Mucosa of gallbladder (tissue), 1 donor: ENCODE measurements around the gene ZBTB16. TPM values are rescaled to one million over a fixed set of nuclear protein-coding genes. Genes with fewer than 3 reads are reported as not detected.

Experiments used
- DNase-seq: peaks from one replicate; pipeline ENCODE4 v3.0.0-alpha.2; 2020; ENCODE audit warnings: low spot score
- total RNA-seq: library from RNA; stranded (reverse); gene quantifications from one replicate; pipeline ENCODE4 v1.2.1, GENCODE V29; 2021
- donor health status: DM: no; HTN: no; CAD: no.

Gene ZBTB16
- total RNA-seq, 1 donor from 2014 or later, result 85.4 TPM

DNA sequence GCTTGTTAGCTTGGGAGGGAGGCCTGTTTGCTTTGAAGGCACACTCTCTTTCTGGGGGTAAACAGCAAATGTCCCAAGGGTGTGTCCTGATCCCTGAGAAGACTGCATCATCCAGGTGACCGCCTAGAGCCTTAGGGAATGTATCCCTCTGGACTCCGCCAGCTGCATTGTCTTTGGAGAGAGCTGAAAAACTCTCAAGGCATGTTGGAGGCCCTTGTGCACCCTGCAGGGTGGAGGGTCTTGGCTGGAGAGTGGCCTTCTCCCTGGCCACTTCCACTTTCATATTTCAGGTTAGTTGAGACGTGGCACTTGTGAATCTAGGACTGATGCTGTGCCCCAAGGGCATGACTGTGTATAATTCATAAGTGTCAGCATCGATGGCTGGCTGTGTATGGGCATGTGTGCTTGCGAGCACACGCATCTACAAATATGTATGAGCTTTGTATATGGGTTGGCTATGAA is 70.6 kb downstream of the ZBTB16 start:
- no peak for DNase-seq

DNA sequence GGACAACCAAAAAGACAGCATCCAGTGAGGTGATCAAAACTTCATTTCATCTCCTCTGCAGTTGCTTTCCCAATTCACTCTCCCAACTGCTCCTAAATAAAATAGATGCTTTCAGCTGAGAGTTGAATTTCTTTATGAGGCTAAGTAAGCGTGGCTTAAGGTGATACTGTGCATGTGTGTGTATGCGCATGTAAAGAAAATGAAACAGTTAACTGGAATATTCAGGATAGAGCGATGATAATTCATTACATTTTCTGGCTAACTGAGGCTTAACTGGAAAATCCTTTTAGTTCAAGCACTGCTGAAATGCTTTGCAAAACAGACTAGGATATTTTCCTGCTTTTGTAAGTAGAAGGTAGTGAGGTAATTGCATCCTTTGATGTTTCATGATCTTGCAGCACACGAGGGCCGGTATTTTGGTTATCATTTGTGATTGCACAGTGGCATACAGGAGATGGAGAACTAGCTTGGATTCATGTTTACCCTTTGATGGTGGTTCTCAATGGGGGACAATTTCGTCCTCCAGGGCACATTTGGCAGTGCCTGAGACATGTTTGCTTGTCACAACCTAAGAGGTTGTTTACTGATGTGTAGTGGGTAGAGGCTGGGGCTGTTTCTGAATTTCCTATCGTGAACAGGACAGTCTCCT is 71.2 kb downstream of the ZBTB16 start:
- no peak for DNase-seq

DNA sequence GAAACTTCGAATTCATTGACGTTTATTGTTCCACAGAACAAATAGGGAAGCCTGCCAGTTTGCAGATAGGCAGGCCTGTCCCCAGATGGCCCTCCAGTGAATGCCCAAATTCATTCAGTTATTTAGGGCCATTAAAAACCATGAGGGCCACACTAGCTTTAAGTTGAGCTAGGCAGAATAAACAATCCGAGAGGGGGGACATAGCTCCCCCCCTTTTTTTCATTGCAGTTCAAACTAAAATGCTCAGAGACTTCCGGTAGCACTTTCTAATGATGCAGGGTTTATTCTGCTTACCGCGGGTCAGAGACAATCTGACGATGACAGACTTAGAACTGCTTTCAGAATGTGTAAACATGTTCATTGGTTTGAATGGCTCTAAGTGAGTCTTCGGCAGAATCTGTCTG is 72.0 kb downstream of the ZBTB16 start:
- DNase-seq, result no peak

DNA sequence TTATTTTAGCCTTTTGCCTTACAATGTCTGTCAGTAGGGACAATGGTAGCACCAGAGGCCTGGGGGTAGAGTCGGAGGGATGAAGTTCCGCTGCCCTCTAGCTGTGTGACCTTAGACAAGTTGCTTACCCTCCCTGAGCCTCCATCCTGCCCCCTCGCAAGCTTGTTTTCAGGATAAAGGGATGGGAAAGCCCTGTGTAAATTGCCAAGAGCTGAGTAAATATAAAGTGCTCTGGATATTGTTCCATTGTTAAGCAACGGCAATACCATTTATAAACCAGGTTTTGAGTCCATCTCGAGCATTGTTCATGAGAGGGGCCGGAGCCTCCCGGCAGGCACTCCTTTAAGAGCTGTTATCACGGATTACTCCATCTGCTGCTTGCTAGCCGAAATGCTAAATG is 72.9 kb downstream of the ZBTB16 start:
- no peak for DNase-seq

DNA sequence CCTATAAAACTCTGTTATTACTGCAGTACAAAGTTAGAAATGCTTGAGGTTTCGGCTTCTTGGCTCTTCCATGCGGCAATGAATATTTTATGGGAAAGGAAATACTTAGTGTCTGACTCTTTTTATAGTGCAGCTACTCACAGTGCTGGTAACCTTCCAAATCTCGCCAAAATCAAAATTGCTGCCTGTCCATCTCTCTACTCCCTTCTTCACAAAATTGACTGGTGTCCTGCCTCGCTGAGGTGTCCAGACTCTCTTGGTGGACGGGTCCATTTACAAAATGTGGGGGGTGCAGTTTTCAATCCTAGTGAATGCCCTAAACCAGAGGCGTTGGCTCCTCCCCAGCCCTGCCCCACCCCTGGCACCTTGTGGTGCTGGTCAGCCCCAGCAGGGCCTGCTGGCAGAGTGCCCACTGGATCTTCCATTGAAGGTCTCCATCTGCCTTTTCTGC is 73.5 kb downstream of the ZBTB16 start:
- no peak for DNase-seq

- DNase-seq, result no peak
Measured at GRCh38 chr11:114133548-114134329, 74.2 kb downstream of the ZBTB16 start.

DNA sequence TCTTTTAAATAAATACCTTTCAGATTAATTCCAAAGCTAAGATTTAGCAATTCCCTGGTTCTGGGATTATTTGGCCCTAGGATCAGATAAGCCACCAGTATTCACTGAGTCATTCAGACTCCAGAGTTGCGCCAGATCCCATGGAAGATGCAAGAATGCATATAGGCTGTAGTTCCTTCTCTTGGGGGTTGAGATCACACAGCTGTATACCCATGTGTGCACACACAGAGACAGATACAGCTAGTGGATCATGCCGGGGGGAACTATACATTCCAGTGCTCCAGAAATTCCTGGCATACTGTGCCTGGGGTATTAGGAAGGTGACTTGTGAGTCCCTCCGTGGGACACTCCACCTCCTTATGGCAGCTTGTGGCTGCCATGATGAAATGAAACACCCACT is 75.4 kb downstream of the ZBTB16 start:
- DNase-seq, result no peak

GRCh38 chr11:114135737-114136151 is 76.2 kb downstream of the ZBTB16 start:
- DNase-seq, result no peak

DNA sequence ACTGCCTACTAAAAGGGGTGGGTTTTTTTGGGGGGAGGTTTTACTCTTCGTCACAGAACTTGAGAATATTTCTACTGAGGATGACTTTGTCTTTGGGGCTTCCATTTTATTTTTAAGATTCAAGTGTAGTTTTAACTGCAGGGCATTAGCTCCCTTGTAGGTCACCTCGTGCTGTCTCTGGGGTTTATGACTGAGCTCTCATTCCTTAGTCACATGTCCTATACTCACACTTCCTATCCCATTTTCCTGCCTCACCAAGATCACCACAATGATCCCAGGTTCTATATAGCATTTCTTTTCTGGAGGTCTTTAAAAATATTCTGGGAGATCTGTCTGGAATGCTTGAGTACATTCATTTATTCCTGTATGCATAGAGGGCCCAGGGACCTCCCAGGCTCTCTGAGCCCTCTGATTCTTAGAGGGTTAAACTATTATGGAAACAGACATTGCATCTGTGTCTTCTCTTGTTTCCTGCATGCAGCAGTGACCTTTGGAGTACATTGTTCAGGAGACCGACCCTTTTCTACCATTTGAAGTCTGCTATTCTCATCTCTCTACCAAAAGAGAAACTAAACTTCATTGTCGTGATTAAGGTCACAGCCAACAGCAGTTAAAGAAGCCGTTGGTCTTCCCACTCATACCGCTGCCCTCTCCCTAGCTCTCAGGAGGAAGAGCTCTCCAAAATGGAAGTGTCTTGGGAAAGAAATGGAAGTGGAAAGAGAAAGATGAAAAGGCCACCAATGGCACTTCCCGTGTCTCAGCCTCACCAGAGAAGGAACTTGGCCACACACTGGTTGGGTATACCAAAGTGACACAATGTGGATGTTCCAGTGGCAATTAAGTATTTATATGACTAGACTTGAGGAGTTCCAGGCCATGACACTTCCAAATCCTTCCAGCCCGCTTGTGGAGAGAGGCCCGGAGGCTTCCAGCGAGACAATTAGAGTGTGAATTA is 77.5 kb downstream of the ZBTB16 start:
- no peak for DNase-seq

GRCh38 chr11:114137838-114138237 is 78.3 kb downstream of the ZBTB16 start:
- no peak for DNase-seq

- DNase-seq, result no peak
Measured at GRCh38 chr11:114138411-114138810, 78.9 kb downstream of the ZBTB16 start.

DNA sequence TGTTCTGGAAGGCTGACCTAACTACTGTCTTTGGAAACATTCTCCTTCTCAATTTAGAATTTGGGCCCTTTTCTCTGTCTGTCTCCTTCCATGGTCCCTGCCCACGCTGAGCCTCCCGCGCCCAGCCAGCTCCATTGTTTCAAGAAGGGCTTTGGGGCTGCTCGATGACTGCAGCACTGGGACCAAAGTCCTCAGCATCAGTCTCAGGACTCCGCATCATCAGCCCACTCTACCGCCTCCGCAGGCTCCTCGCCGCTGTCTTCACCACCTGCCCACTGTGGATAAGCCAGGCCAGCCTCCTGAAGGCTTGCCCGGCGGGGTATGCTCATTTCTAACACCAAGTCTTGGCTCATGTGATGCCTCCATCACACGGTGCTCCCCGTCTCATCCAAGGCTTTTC is 81.3 kb downstream of the ZBTB16 start:
- DNase-seq, result no peak

DNA sequence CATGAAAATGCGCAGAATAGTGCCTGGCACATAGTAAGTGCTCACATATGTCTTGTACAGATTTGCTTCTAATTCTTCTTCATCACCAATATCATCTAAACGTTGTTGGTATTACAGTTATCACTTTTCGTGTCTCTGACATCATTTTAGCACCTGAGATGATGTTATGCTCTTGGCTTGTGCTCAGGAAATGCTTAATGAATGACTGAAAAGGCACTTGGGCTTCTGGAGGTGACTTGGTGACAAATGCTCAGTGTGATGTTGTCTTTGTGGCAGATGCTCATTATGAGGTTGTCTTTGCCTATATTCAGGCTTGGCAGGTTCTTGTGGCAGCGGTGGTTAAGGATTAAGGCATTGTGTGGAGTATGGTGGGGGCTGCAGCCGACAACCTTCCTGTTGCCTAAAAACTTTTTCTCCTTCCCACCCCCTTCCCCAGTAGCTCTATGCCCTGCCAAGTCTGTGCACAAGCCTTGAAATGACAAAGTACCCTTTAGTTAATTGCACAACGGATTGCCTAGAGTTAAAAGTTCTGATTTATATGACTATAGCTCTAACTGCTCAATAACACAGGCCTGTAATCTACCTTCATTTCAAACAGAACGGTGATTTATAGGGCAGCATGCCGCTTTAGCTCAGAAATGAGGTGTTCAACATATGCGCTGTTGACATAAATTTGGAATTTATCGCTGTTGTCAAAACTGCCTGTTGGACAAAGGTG is 82.5 kb downstream of the ZBTB16 start:
- DNase-seq, result no peak

GRCh38 chr11:114142707-114143106 is 83.2 kb downstream of the ZBTB16 start:
- DNase-seq, result no peak

GRCh38 chr11:114145166-114145775 is 85.8 kb downstream of the ZBTB16 start:
- DNase-seq, result no peak

- no peak for DNase-seq
Measured at GRCh38 chr11:114147375-114148012, 88.0 kb downstream of the ZBTB16 start.

- peak; percentile 69 for DNase-seq
Measured at GRCh38 chr11:114148013-114148382, 88.5 kb downstream of the ZBTB16 start.

DNA sequence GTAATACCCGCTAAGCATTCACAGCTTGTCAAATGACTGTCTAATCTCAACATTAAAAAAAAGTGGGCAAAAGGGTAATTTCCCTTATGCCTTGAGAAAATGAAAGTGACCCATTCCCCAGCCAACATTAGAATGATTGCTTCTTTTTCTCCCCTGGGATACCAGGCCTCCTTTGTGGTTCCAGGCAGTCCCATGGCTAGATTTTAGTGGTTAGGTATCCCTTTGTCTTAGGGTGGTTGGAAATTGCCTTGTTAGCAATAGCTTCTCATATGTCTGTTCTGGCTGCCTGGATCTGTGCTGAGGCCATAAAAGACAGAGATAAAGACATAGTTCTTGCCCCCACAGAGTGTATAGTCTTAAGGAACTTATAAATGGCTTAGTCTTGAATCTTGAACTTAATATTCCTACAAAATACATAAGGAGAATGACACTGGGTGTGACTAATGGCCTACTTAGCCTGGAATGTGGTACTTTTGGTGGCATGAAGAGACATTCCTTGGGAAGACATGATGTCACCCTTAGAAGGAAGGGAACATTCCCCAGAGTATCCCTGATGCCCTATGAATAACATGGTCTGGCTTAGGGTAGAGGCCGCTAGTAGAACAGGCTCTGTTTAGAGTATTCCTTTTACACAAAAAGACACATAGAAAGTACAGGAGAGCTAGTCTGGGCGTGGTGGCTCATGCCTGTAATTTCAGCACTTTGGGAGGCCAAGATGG is 90.3 kb downstream of the ZBTB16 start:
- DNase-seq, result no peak

DNA sequence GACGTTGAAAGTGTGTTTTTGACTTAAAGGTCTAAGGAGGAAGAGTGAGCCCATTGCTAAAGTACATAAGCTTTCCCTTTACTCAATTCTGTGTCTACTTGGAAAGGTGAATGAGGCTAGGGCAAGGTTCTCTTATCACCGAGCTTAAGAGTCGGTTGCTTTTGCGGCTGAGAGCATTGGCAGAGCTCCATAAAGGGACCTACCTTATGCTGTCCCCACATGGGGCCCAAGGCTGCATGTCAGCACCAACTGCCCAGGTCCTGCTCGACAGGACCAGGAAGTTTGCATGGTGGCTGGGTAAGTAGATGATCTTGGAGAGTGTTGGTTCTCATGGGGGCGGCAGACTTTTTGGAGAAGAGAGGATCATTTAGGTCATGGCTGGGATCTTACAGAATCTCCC is 91.2 kb downstream of the ZBTB16 start:
- no peak for DNase-seq

DNA sequence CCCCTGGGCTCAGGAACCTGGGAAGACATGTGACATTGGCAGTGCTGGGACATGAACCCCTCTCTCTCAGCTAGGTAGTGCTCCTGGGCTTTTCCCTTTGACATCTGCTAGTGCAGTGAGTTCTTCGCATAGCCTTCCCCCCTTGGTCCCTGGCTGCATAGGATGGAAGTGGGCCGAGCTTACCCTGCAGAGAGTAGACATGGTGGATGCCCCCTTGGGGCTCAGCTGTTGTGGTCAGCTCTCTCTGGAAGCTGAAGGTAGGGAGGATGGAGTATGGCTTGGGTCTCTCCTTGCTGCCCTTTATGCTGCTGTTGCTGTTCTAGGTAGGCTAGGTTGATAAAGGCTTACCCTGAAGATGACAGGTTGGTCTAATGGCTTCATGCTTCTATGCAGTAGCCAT is 92.1 kb downstream of the ZBTB16 start:
- DNase-seq, result no peak
